Adrenal gland (tissue), 12 donors: Measurements from ENCODE around the gene VAMP8. TPM values are rescaled to one million over a fixed set of nuclear protein-coding genes. Genes with fewer than 3 reads are reported as not detected.
A peak's percentile ranks its signal among the peaks of the same experiment; 100 is the strongest.

Experiments used
- DNase-seq, 7 donors: peaks; one replicate each; pipeline ENCODE4 v3.0.0-alpha.2; 2019 to 2020
- H3K27ac ChIP-seq, 5 donors: fragments of 200-600 bp; sonication (generic) in 4 of 5; 1 replicate in 3 of 5; 2 replicates in 2 of 5; pipeline versions ENCODE4 v1.5.1 to v1.8.0; 2016 to 2020; ENCODE audit warnings: mild to moderate bottlenecking in 1 of 5
- H3K27me3 ChIP-seq: fragments of 200-600 bp; 2 replicates; pipeline ENCODE4 v1.8.0; 2021
- H3K36me3 ChIP-seq, 2 donors: fragments of 200-600 bp; replicated peaks in 1 of 2; 1 replicate in 1 of 2; 2 replicates in 1 of 2; pipeline versions ENCODE4 v1.5.1 to v1.8.0; 2018 to 2022
- H3K4me1 ChIP-seq, 2 donors: fragments of 200-600 bp; replicated peaks in 1 of 2; 1 replicate in 1 of 2; 2 replicates in 1 of 2; pipeline versions ENCODE4 v1.5.1 to v1.8.0; 2018 to 2021
- H3K4me3 ChIP-seq, 4 donors: fragments of 200-600 bp; sonication (generic) in 3 of 4; one replicate each; pipeline ENCODE4 v1.5.1; 2016 to 2018
- H3K9me3 ChIP-seq, 3 donors: fragments of 200-600 bp; sonication (generic) in 1 of 3; replicated peaks in 1 of 3; 1 replicate in 2 of 3; 2 replicates in 1 of 3; pipeline versions ENCODE4 v1.5.1 to v1.8.0; 2016 to 2021
- CTCF ChIP-seq, 6 experiments: fragments of 450-650 bp in 4 of 6; fragments of 200-600 bp in 2 of 6; sonication (generic) in 1 of 6; IDR thresholded peaks; 1 replicate in 5 of 6; 2 replicates in 1 of 6; pipeline versions ENCODE4 v1.5.1 to v1.8.0; 2016 to 2021; ENCODE audit warnings: antibody characterized with exemption in 6 of 6, mild to moderate bottlenecking in 2 of 6, moderate library complexity in 1 of 6
- POLR2A ChIP-seq, 2 donors: fragments of 450-650 bp; IDR thresholded peaks; one replicate each; pipeline ENCODE4 v1.6.1; 2017; ENCODE audit warnings: antibody characterized with exemption in 2 of 2, mild to moderate bottlenecking in 2 of 2, moderate library complexity in 1 of 2
- WGBS, 4 donors: extraction: QIAGEN DNeasy Blood & Tissue Kit in 2 of 4; methylation state at CpG; one replicate each; pipeline versions ENCODE4 v1.1.5 to v1.1.7; 2013 to 2017; 5-methylcytosine and 5-hydroxymethylcytosine counted together
- intact Hi-C, 2 donors: fragments of 100-400 bp; cut with DNase I; formaldehyde crosslinking; loops; one replicate each; pipeline versions ENCODE4 v1.14.1 to v1.15.0; 2022 to 2023
- polyA plus RNA-seq, 3 donors: library from polyadenylated mRNA; stranded (reverse); fragments of 200-250 nt in 2 of 3; fragments of 350-450 nt in 1 of 3; fragmentation: Illumina TruSeq in 1 of 3; extraction: RNeasy Lipid Tissue Mini Kit (QIAGEN cat#74804) in 1 of 3; gene quantifications; one replicate each; pipeline ENCODE4 v1.2.3, GENCODE V29; 2013 to 2014
- total RNA-seq, 9 donors: library from RNA; depleted of rRNA in 4 of 9; stranded (reverse); fragments of >200 nt in 4 of 9; fragments of 120-200 nt in 1 of 9; fragmentation: NEBNext Ultra II Directional in 1 of 9; extraction: Animal tissue kit (Norgen Biotek cat#: 25700) in 1 of 9; gene quantifications; one replicate each; pipeline versions ENCODE4 v1.1.0 to v1.2.4, GENCODE V29; 2013 to 2023
- donor health status: healthy with polysubstance abuse.
- donor health status: Bipolar disorder and iron deficiency.
- donor health status: DM: yes; HTN: yes; CAD: no.
- donor health status: DM: no; HTN: no; CAD: no.
- donor health status: DM: no; HTN: no; CAD: no.
- donor health status: DM: yes; HTN: yes; CAD: no.

The VAMP8 gene
- total and polyA plus RNA-seq, 12 donors, result 8.0 to 108 (median 48.5) TPM

GRCh38 chr2:85539361-85540132 lies 37.8 kb upstream of the VAMP8 start:
- Histone ChIP-seq H3K27me3 (no peaks in the 10 kb centered on the region), H3K36me3 (peaks cover 0 to 40% of the 10 kb centered on the region in 2 donors), H3K9me3 (no peaks in the 10 kb centered on the region), H3K4me3 (peak overlapping the region; percentile 47 to 98 (median 72)), H3K27ac (peak overlapping the region; percentile 94 to 100 (median 99)), H3K4me1 (peaks cover 20 to 56% of the 10 kb centered on the region in 2 donors)
- DNase-seq, result peak; percentile 63 to 84 (median 72)
- TF ChIP-seq POLR2A (IDR thresholded peaks at IDR 0.05), result peak in 1 of 2 donors; percentile 8
- TF ChIP-seq CTCF (IDR thresholded peaks at IDR 0.05), result no peak
- 0% methylated on average over 16 to 67 of the region's 67 CpGs for WGBS, 4 donors
- intact Hi-C loops, result loop anchor here (5.0 kb wide), 1 partner anchor 102 kb away; no protein-coding TSS in a partner anchor

GRCh38 chr2:85540133-85540648 lies 37.2 kb upstream of the VAMP8 start:
- TF ChIP-seq CTCF (IDR thresholded peaks at IDR 0.05) (no peak), POLR2A (IDR thresholded peaks at IDR 0.05) (no peak)
- H3K27me3 ChIP-seq, result no peaks in the 10 kb centered on the region
- 3 to 9% (median 7%) methylated on average over 9 to 11 of the region's 11 CpGs for WGBS, 4 donors
- no peak for DNase-seq
- intact Hi-C loops, result no loop called here
- H3K9me3 ChIP-seq, result no peaks in the 10 kb centered on the region
- H3K36me3 ChIP-seq, result peaks cover 0 to 47% of the 10 kb centered on the region in 2 donors
- H3K4me1 ChIP-seq, result peaks cover 20 to 58% of the 10 kb centered on the region in 2 donors
- peak overlapping the region; percentile 47 to 98 (median 72) for H3K4me3 ChIP-seq
- H3K27ac ChIP-seq, result peak overlapping the region; percentile 94 to 100 (median 99)

GRCh38 chr2:85541262-85541661 lies 36.1 kb upstream of the VAMP8 start:
- Histone ChIP-seq H3K4me1 (peaks cover 20 to 54% of the 10 kb centered on the region in 2 donors), H3K9me3 (no peaks in the 10 kb centered on the region), H3K27ac (peak overlapping the region in 1 of 5 donors; percentile 100), H3K4me3 (peak overlapping the region in 1 of 4 donors; percentile 82), H3K36me3 (peaks cover 0 to 57% of the 10 kb centered on the region in 2 donors), H3K27me3 (no peaks in the 10 kb centered on the region)
- intact Hi-C loops, result no loop called here
- no peak for TF ChIP-seq CTCF (IDR thresholded peaks at IDR 0.05)
- TF ChIP-seq POLR2A (IDR thresholded peaks at IDR 0.05), result no peak
- DNase-seq, result no peak
- WGBS, 4 donors, result 27 to 38% (median 33%) methylated on average over 4 of the region's 4 CpGs

- H3K36me3 ChIP-seq, result peaks cover 0 to 60% of the 10 kb centered on the region in 2 donors
- WGBS, 4 donors, result 48 to 54% (median 50%) methylated on average over 5 of the region's 5 CpGs
- H3K27me3 ChIP-seq, result no peaks in the 10 kb centered on the region
- H3K27ac ChIP-seq, result peak overlapping the region in 3 of 5 donors; percentile 4 to 100 (median 7)
- DNase-seq, result no peak
- H3K4me3 ChIP-seq, result peak overlapping the region in 1 of 4 donors; percentile 82
- peaks cover 20 to 49% of the 10 kb centered on the region in 2 donors for H3K4me1 ChIP-seq
- TF ChIP-seq POLR2A (IDR thresholded peaks at IDR 0.05), result no peak
- TF ChIP-seq CTCF (IDR thresholded peaks at IDR 0.05), result no peak
- no peaks in the 10 kb centered on the region for H3K9me3 ChIP-seq
- intact Hi-C loops, result no loop called here
Measured at GRCh38 chr2:85541753-85542457, 35.5 kb upstream of the VAMP8 start.
